Parathyroid adenoma (tissue), 2 donors: ENCODE results near the gene ASMT.
"Not testable (repeated sequence)": the region's sequence is repeated elsewhere in the genome, so short reads cannot be mapped to it uniquely, and the experiment has no call there.

Experiments used
- H2AFZ ChIP-seq: fragments of 300-600 bp; sonication (generic); one replicate; pipeline ENCODE4 v1.7.0; 2017; ENCODE audit warnings: antibody characterized with exemption, mild to moderate bottlenecking
- H3K27ac ChIP-seq: fragments of 300-600 bp; sonication (generic); one replicate; pipeline ENCODE4 v1.7.0; 2017
- H3K27me3 ChIP-seq: fragments of 300-600 bp; sonication (generic); one replicate; pipeline ENCODE4 v1.7.0; 2017; ENCODE audit warnings: low read length; ENCODE audit not compliant: control insufficient read depth, insufficient read depth
- H3K36me3 ChIP-seq: fragments of 300-600 bp; sonication (generic); one replicate; pipeline ENCODE4 v1.7.0; 2017; ENCODE audit warnings: low read length; ENCODE audit not compliant: control insufficient read depth, insufficient read depth
- H3K4me1 ChIP-seq: fragments of 300-600 bp; sonication (generic); one replicate; pipeline ENCODE4 v1.7.0; 2017; ENCODE audit warnings: control low read depth
- H3K4me2 ChIP-seq: fragments of 300-600 bp; sonication (generic); one replicate; pipeline ENCODE4 v1.7.0; 2017; ENCODE audit warnings: low read length
- H3K4me3 ChIP-seq: fragments of 300-600 bp; sonication (generic); one replicate; pipeline ENCODE4 v1.7.0; 2017; ENCODE audit warnings: low read depth, low read length
- H3K79me2 ChIP-seq: fragments of 300-600 bp; sonication (generic); one replicate; pipeline ENCODE4 v1.7.0; 2017; ENCODE audit warnings: control low read depth
- H3K9ac ChIP-seq: fragments of 300-600 bp; sonication (generic); one replicate; pipeline ENCODE4 v1.7.0; 2017; ENCODE audit warnings: mild to moderate bottlenecking
- H3K9me3 ChIP-seq: fragments of 300-600 bp; sonication (generic); one replicate; pipeline ENCODE4 v1.7.0; 2017; ENCODE audit warnings: low read length; ENCODE audit not compliant: control insufficient read depth
- TF ChIP-seq, protein P1 (sequence below): fragments of 300-600 bp; sonication (generic); IDR thresholded peaks from one replicate; pipeline ENCODE4 v1.7.0; 2017; ENCODE audit warnings: antibody characterized with exemption, mild to moderate bottlenecking
- donor health status: primary hyperparathyroidism.

The ASMT gene, protein sequence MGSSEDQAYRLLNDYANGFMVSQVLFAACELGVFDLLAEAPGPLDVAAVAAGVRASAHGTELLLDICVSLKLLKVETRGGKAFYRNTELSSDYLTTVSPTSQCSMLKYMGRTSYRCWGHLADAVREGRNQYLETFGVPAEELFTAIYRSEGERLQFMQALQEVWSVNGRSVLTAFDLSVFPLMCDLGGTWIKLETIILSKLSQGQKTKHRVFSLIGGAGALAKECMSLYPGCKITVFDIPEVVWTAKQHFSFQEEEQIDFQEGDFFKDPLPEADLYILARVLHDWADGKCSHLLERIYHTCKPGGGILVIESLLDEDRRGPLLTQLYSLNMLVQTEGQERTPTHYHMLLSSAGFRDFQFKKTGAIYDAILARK

DNA sequence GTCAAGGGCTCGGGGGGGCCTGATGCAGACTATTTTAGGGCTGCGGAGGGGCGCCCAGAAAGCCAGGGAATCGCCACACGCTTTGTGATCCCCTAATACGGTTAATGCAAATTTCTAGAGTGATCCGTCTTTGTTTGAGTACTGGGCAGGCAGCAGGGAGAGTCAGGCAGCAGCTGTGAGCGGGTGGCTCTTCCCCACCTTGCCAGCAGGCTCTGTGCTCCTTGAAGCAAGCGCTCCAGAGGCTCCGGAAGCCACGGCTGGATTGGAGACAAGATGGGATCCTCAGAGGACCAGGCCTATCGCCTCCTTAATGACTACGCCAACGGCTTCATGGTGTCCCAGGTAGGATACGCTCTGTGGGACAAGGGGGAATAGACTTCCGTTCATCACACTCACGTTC lies at the start of gene ASMT:
ASMT (plus strand) TSS at position 133 of the 400 bp plus-strand sequence; CDS start at position 274, 141 bp downstream.
- no peak within 1 kb of the TSS for H2AFZ ChIP-seq
- H3K4me2 ChIP-seq = no peak within 1 kb of the TSS
- H3K9ac ChIP-seq = no peak within 1 kb of the TSS
- H3K4me3 ChIP-seq = no peak within 1 kb of the TSS
- H3K9me3 ChIP-seq = no peaks in the 10 kb centered on the region
- TF ChIP-seq, protein P1, sequence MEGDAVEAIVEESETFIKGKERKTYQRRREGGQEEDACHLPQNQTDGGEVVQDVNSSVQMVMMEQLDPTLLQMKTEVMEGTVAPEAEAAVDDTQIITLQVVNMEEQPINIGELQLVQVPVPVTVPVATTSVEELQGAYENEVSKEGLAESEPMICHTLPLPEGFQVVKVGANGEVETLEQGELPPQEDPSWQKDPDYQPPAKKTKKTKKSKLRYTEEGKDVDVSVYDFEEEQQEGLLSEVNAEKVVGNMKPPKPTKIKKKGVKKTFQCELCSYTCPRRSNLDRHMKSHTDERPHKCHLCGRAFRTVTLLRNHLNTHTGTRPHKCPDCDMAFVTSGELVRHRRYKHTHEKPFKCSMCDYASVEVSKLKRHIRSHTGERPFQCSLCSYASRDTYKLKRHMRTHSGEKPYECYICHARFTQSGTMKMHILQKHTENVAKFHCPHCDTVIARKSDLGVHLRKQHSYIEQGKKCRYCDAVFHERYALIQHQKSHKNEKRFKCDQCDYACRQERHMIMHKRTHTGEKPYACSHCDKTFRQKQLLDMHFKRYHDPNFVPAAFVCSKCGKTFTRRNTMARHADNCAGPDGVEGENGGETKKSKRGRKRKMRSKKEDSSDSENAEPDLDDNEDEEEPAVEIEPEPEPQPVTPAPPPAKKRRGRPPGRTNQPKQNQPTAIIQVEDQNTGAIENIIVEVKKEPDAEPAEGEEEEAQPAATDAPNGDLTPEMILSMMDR = no peak
- no peaks in the 10 kb centered on the region for H3K79me2 ChIP-seq
- no peaks in the 10 kb centered on the region for H3K27me3 ChIP-seq
- no peaks in the 10 kb centered on the region for H3K36me3 ChIP-seq
- no peak within 1 kb of the TSS for H3K27ac ChIP-seq
- no peaks in the 10 kb centered on the region for H3K4me1 ChIP-seq

- H3K27me3 ChIP-seq = not testable (repeated sequence)
Measured at GRCh38 chrX:1574181-1574580, 40.7 kb upstream of the ASMT start.

GRCh38 chrX:1576201-1576992 lies 38.5 kb upstream of the ASMT start:
- H3K36me3 ChIP-seq = no peaks in the 10 kb centered on the region
- TF ChIP-seq, protein P1 = no peak

More at GRCh38 chrX:1574181-1574580, 40.7 kb upstream of the ASMT start:
- not testable (repeated sequence) for H3K4me2 ChIP-seq, H3K4me1 ChIP-seq, H3K36me3 ChIP-seq, H3K9me3 ChIP-seq, H2AFZ ChIP-seq, H3K4me3 ChIP-seq, H3K9ac ChIP-seq, H3K27ac ChIP-seq, H3K79me2 ChIP-seq

GRCh38 chrX:1577845-1578244 lies 37.0 kb upstream of the ASMT start:
- Histone ChIP-seq H3K4me2 (no peak overlapping the region), H3K36me3 (no peaks in the 10 kb centered on the region), H3K27ac (no peak overlapping the region), H3K4me3 (no peak overlapping the region), H3K27me3 (no peaks in the 10 kb centered on the region), H3K4me1 (no peaks in the 10 kb centered on the region), H3K9me3 (no peaks in the 10 kb centered on the region), H2AFZ (no peak overlapping the region), H3K9ac (no peak overlapping the region), H3K79me2 (no peaks in the 10 kb centered on the region)
- TF ChIP-seq, protein P1 = no peak

More at GRCh38 chrX:1576201-1576992, 38.5 kb upstream of the ASMT start:
- Histone ChIP-seq H3K4me1 (no peaks in the 10 kb centered on the region), H3K27me3 (no peaks in the 10 kb centered on the region), H3K4me2 (no peak overlapping the region), H2AFZ (no peak overlapping the region), H3K79me2 (no peaks in the 10 kb centered on the region), H3K4me3 (no peak overlapping the region), H3K9me3 (no peaks in the 10 kb centered on the region), H3K9ac (no peak overlapping the region), H3K27ac (no peak overlapping the region)

- no peak overlapping the region for H3K4me3 ChIP-seq
- no peak overlapping the region for H3K27ac ChIP-seq
- TF ChIP-seq, protein P1 = no peak
- H3K79me2 ChIP-seq = no peaks in the 10 kb centered on the region
- no peak overlapping the region for H3K4me2 ChIP-seq
- no peaks in the 10 kb centered on the region for H3K9me3 ChIP-seq
- H3K4me1 ChIP-seq = no peaks in the 10 kb centered on the region
- H3K27me3 ChIP-seq = no peaks in the 10 kb centered on the region
- H3K36me3 ChIP-seq = no peaks in the 10 kb centered on the region
- no peak overlapping the region for H3K9ac ChIP-seq
- H2AFZ ChIP-seq = no peak overlapping the region
Measured at GRCh38 chrX:1578511-1579173, 36.2 kb upstream of the ASMT start.
